GM21390 (cell line): ENCODE measurements around the gene ADAMTS18.
"Not testable (repeated sequence)": the region's sequence is repeated elsewhere in the genome, so short reads cannot be mapped to it uniquely, and the experiment has no call there.

Source experiments
- ATAC-seq: cut with Tn5 transposase; IDR thresholded peaks from one replicate; pipeline ENCODE4 v1.9.1; 2021; ENCODE audit not compliant: unreplicated experiment

The ADAMTS18 gene, protein sequence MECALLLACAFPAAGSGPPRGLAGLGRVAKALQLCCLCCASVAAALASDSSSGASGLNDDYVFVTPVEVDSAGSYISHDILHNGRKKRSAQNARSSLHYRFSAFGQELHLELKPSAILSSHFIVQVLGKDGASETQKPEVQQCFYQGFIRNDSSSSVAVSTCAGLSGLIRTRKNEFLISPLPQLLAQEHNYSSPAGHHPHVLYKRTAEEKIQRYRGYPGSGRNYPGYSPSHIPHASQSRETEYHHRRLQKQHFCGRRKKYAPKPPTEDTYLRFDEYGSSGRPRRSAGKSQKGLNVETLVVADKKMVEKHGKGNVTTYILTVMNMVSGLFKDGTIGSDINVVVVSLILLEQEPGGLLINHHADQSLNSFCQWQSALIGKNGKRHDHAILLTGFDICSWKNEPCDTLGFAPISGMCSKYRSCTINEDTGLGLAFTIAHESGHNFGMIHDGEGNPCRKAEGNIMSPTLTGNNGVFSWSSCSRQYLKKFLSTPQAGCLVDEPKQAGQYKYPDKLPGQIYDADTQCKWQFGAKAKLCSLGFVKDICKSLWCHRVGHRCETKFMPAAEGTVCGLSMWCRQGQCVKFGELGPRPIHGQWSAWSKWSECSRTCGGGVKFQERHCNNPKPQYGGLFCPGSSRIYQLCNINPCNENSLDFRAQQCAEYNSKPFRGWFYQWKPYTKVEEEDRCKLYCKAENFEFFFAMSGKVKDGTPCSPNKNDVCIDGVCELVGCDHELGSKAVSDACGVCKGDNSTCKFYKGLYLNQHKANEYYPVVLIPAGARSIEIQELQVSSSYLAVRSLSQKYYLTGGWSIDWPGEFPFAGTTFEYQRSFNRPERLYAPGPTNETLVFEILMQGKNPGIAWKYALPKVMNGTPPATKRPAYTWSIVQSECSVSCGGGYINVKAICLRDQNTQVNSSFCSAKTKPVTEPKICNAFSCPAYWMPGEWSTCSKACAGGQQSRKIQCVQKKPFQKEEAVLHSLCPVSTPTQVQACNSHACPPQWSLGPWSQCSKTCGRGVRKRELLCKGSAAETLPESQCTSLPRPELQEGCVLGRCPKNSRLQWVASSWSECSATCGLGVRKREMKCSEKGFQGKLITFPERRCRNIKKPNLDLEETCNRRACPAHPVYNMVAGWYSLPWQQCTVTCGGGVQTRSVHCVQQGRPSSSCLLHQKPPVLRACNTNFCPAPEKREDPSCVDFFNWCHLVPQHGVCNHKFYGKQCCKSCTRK (N-terminal part only)

DNA sequence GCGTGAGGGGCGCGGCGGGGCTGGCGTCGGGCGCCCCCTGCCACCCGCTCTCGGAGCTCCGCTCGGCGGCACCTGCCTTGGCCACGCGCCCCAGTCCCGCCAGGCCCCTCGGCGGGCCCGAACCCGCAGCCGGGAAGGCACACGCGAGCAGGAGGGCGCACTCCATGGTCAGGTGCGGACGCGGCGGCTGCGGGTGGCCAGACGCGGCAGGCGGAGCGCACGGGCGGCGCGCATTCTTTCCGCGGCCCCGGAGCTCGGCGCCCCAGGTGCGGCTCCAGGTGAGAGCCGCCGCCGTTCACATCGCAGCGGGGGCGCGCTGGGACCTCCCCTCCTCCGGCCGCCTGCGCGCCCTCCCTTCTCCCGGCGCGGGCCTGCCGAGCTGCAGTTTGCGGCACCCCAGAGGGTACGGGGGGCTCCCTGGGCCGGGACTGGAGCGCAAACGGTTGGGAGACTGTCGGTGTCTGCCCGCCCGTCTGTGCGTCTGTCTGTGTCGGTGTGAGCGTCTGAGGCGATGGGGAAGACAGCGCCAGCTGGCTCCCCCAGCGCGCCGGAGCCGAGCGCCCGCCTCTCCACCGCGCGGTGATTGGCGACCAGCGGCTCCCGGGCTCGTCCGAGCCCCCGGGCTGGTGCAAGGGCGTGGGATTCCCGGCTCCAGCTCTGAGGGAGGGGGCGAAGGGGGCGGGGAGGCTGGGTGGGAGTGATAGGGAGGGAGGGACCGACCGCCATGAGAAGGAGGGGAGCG lies at the start of gene ADAMTS18:
TSS of gene ADAMTS18 (minus strand) at position 505 of the 742 bp plus-strand sequence. CDS start at position 166, 339 bp downstream.
- no peak for ATAC-seq

DNA sequence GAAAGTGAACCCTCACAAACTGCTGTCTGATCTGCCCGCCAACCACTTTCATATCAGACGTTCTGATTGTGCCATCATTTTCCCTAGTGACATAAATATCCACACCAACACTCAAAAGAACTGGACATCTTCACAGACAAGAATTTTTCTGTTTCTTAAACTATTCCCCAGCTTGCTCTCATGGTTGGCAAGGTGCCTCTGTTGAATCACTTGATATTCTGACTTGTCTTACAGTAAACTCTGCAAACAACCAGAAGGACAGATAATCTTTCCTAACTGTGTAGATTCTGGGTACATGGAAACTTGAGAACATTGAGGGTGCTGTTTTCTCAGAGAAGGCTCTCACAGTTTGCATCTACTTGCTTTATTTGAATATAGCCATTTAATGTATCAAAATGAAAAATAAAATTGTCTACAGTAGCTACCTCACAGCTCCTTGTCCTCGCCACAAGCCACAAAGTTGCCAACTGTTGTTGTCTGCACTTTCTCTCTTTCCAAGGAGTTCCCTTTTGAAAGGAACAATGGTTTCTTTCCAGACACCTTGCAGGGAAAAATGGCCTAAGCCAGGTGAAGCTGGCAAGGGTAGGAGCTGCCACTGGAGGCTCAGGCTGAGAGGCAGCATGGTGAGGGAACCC lies 46.0 kb upstream of the ADAMTS18 start:
- no peak for ATAC-seq

GRCh38 chr16:77472262-77472661 lies 37.4 kb upstream of the ADAMTS18 start:
- no peak for ATAC-seq

- no peak for ATAC-seq
Observed at GRCh38 chr16:77470851-77471250, 36.0 kb upstream of the ADAMTS18 start.

DNA sequence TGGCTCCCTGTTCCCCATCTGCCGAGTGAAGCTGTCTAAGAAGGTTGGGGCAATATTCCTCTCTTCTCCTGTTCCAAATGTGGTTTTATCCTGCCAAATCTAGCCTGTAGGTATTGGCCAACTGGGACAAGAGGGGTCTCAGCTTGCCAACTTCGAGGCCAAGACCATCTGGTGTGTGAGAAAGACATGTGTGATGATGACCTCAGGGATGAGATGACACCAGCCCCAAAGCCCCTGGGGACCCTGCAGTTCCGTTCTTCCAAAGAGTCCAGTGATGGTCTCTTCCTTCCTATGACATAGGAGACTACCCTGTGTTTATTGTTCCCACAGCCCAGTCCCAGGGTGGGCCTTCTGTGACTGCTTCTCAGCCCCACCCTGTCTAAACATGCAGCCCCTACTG lies 34.8 kb upstream of the ADAMTS18 start:
- no peak for ATAC-seq

DNA sequence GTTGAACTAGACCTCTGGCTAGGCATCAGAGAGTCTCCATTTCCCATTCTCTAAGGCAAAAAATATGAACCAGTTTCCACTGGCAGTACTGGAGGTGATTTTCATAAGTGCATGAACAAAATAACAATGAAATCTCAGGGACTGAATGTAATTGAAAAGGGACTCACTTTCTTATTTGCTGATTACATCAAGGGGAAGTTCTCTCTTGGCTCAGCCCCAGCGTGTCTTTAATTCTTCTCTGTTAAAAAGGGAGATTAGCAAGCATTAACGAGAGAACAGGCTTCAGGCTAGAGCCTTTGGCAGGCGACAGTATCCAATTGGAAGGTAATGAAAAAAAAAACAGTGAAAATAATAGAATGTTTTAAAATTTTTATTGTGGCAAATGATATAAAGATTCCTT lies 34.0 kb upstream of the ADAMTS18 start:
- no peak for ATAC-seq

DNA sequence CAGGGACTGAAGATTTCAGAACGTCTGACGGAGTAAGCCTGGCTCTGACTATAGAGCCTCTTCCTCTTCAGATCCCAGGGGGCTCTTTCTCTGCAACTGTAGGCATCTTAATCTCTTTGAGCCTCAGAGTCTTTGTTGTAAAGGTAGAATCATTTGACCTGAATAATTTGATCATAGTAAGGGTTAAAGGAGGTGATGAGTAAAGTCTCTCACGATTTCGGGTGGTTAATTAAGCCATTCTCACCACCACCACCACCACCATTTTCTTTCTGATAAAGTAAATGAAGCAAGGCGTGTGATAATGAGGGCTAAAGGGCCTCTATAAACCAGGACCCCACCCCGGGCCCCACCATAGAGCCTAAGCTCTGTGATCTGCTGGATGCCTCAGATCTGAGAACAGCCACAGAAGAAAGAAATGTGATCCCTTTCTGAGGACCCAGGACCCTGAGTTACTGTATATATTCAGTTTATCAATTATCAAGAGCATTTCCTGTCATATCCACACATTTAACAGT lies 33.0 kb upstream of the ADAMTS18 start:
- ATAC-seq = no peak

DNA sequence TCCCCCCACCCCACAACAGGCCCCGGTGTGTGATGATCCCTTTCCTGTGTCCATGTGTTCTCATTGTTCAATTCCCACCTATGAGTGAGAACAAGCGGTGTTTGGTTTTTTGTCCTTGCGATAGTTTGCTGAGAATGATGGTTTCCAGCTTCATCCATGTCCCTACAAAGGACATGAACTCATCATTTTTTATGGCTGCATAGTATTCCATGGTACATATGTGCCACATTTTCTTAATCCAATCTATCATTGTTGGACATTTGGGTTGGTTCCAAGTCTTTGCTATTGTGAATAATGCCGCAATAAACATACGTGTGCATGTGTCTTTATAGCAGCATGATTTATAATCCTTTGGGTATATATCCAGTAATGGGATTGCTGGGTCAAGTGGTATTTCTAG lies 28.8 kb upstream of the ADAMTS18 start:
- not testable (repeated sequence) for ATAC-seq

DNA sequence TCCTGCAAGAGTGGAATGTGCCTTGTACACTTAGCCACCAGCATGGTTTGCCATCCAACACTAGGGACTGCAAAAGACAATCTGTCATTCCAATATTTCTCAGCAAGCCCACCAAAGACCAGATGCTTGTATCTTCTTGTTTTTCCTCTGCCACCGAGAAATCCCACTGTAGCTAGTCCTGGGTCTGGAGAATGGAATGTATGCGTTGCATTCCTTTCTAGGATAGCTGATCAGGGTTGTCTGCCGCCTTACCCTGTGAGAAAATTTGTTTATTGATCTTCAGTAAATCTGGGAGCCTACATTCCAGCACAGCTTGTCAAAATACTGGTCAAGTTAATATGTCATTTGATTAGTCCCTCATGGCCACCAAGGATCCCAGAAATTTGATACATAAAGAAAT lies 28.1 kb upstream of the ADAMTS18 start:
- no peak for ATAC-seq

DNA sequence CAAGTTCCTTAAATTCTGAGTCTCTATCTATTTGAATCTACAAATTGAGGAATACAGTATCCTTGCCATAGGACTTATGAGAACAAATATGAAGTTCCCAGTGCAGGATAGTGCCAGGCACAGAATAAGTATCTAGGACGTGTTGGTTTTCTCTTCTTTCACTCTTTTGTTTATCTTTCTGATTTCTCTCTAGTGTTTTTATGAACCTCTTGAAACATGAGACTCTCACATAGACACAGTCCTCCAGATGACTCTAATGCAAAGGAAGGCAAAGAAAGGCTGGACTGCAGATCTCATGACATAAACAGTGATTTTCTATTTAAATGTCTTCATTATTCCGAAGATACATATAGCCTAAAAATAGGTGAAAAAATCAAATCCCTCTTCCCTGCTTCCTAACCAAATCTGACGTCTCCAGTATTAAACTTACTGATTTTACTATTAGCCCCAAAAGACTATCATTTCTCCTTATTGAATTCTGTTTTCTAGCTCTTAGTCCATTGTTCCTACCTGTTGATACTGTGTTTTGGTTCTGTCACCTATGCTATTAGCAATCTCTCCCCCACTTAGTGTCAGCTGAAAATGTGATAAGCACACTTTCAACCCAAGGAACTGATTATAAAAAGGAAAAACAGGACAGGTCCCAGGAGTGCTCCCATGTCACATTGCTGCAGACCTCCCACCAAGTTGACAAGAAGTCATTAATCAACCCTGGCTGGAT lies 24.9 kb upstream of the ADAMTS18 start:
- ATAC-seq = no peak

GRCh38 chr16:77457046-77457445 lies 22.2 kb upstream of the ADAMTS18 start:
- ATAC-seq = no peak

DNA sequence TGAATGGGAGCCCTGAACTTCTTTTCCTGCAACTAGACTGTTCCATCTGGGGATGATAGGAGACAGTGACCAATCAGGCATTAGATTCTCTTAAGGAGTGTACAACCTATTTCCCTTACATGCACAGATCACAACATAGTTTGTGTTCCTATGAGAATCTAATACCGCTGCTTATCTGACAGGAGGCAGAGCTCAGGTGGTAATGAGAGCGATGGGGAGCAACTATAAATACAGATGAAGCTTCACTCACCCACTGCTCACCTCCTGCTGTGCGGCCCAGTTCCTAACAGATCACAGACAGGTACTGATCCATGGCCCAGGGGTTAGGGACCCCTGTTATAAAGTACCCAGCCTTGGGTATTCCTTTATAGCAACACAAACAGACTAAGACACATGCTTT lies 17.4 kb upstream of the ADAMTS18 start:
- no peak for ATAC-seq

DNA sequence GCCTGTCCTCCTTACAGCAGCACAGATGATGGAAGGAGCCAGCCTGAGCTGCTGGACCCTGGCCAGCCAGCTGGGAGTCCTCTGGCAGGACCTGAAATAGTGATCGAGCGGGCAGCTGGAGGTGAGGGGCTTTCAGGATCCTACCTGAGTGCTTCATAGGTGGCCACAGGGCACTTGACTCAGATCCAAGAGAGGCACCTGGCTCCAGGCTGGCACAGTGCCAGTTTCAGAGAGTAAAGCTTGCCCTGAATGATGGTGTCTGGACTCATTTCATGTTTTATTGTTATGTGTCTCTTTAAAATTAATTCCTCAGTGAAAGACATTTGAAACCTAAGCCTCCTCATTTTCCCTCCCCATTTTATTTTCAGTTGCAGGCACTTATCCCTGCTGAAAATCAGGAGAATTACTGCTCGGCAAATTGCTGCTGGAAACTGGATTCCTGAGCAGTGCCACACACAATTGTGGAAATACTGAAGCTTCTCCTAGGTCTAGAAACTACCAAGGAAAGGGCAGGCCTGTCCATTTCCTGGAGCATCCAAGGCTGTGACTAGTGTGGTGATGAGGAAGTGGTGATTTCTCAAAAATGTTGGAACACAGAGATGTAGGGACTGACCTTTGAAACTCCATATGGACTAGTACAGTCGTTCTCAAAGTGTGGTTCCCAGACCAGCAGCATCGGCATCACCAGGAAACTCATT lies 16.1 kb upstream of the ADAMTS18 start:
- ATAC-seq = no peak

DNA sequence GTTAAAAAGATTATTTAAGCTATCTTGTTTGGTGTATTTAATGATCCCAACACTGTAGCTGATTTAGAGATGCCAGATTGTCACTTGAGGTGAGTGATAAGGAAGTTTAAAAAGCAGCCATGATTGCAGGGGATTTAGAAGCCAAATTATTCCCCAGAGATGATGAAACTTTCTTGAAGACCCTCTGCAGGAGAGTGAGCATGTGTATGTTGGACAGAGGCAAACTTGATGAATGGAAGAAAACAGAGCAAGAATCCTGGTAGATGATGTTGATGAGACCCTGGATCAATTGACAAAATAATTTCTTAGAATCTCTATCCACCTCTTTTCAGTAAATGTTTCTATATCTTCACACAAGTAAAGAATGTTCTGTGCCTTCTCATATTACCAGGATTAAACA lies 14.4 kb upstream of the ADAMTS18 start:
- no peak for ATAC-seq

DNA sequence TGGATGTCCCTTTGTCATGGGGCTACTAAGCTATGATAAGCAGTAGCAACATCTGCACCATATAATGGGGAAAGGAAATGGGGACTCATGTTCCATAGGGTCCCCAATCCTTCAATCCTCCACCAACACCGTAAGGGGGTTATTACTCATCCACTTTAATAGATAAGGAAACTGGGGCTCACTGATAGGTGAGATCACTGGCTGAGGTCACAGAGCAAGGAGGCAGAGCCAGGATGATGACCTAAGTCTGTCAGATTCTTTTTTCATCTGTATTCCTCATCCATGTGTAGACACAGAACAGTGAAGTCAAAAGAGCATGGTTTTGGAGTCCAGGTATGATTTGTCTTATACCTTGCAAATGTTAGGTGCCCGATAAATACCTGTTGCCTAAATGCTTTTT lies 10.5 kb upstream of the ADAMTS18 start:
- no peak for ATAC-seq

GRCh38 chr16:77444147-77444460 lies 9.3 kb upstream of the ADAMTS18 start:
- no peak for ATAC-seq

- no peak for ATAC-seq
Observed at GRCh38 chr16:77443357-77444146, 8.7 kb upstream of the ADAMTS18 start.

- no peak for ATAC-seq
Observed at GRCh38 chr16:77442078-77442477, 7.2 kb upstream of the ADAMTS18 start.
